NOMO-1 treated with dmso at 0.1 percent for 144 hours (cell line): ENCODE data around the gene OXLD1.
"Not testable (repeated sequence)": the region's sequence is repeated elsewhere in the genome, so short reads cannot be mapped to it uniquely, and the experiment has no call there.

ENCODE experiments used
- DNase-seq: peaks from one replicate; lab custom pipeline; 2025; ENCODE audit not compliant: unreplicated experiment; lab: John Stamatoyannopoulos, UW

The OXLD1 gene

GRCh38 chr17:81621494-81622130 is 44.8 kb downstream of the OXLD1 start:
- DNase-seq = no peak

- not testable (repeated sequence) for DNase-seq
Observed at GRCh38 chr17:81618307-81618706, 48.1 kb downstream of the OXLD1 start.

GRCh38 chr17:81616877-81617276 is 49.5 kb downstream of the OXLD1 start:
- DNase-seq = no peak

- no peak for DNase-seq
Observed at GRCh38 chr17:81615401-81615930, 50.9 kb downstream of the OXLD1 start.
